HEK293T (cell line): Measurements from ENCODE around the gene DLG2.

Source experiments
- ELF4 ChIP-seq: fragments of 450-650 bp; IDR thresholded peaks from 2 replicates; pipeline ENCODE4 v1.6.1; 2017; ENCODE audit warnings: antibody characterized with exemption
- FOXK2 ChIP-seq: fragments of 450-650 bp; IDR thresholded peaks from 2 replicates; pipeline ENCODE4 v1.6.1; 2016; ENCODE audit warnings: mild to moderate bottlenecking
- FOXM1 ChIP-seq: fragments of 450-650 bp; IDR thresholded peaks from 2 replicates; pipeline ENCODE4 v1.6.1; 2017; ENCODE audit warnings: mild to moderate bottlenecking, borderline replicate concordance
- L3MBTL2 ChIP-seq: fragments of 450-650 bp; conservative IDR thresholded peaks from 2 replicates; pipeline ENCODE4 v1.6.1; 2016; ENCODE audit warnings: mild to moderate bottlenecking
- LEF1 ChIP-seq: fragments of 450-650 bp; IDR thresholded peaks from 2 replicates; pipeline ENCODE4 v1.6.1; 2017; ENCODE audit warnings: mild to moderate bottlenecking, borderline replicate concordance
- NFRKB ChIP-seq: fragments of 450-650 bp; IDR thresholded peaks from 2 replicates; pipeline ENCODE4 v1.6.1; 2016; ENCODE audit warnings: mild to moderate bottlenecking, moderate library complexity
- SP1 ChIP-seq: fragments of 450-650 bp; IDR thresholded peaks from 2 replicates; pipeline ENCODE4 v1.6.1; 2017
- SUZ12 ChIP-seq: fragments of 450-650 bp; IDR thresholded peaks from 2 replicates; pipeline ENCODE4 v1.6.1; 2016; ENCODE audit warnings: mild to moderate bottlenecking
- ZNF384 ChIP-seq: fragments of 450-650 bp; IDR thresholded peaks from 2 replicates; pipeline ENCODE4 v1.6.1; 2016

- TF ChIP-seq SP1: no peak
- TF ChIP-seq NFRKB: no peak
- TF ChIP-seq LEF1: no peak
- TF ChIP-seq L3MBTL2: no peak
- no peak for TF ChIP-seq ELF4
- no peak for TF ChIP-seq SUZ12
- TF ChIP-seq ZNF384: no peak
- TF ChIP-seq FOXM1: no peak
- TF ChIP-seq FOXK2: no peak
Measured at GRCh38 chr11:84612645-84613044, 1014.5 kb downstream of the DLG2 start.
